Uterus (tissue), 4 donors: ENCODE measurements around the gene RBM15. TPM values are rescaled to one million over a fixed set of nuclear protein-coding genes. Genes with fewer than 3 reads are reported as not detected.

ENCODE experiments used
- DNase-seq, 2 donors: peaks; one replicate each; pipeline ENCODE4 v3.0.0-alpha.2; 2019 to 2020
- H3K27ac ChIP-seq, 2 donors: fragments of 200-600 bp; sonication (generic); 1 replicate in 1 of 2; 2 replicates in 1 of 2; pipeline ENCODE4 v1.5.1; 2016 to 2018
- H3K27me3 ChIP-seq, 2 donors: fragments of 200-600 bp; sonication (generic); one replicate each; pipeline ENCODE4 v1.5.1; 2018 to 2019; ENCODE audit warnings: control low read depth in 1 of 2
- H3K36me3 ChIP-seq, 2 donors: fragments of 200-600 bp; sonication (generic); one replicate each; pipeline ENCODE4 v1.5.1; 2019; ENCODE audit warnings: control low read depth in 1 of 2
- H3K4me1 ChIP-seq, 2 donors: fragments of 200-600 bp; sonication (generic); one replicate each; pipeline ENCODE4 v1.5.1; 2018 to 2019; ENCODE audit warnings: control low read depth in 1 of 2
- H3K4me3 ChIP-seq, 2 donors: fragments of 200-600 bp; sonication (generic); 1 replicate in 1 of 2; 2 replicates in 1 of 2; pipeline ENCODE4 v1.5.1; 2018 to 2019; ENCODE audit warnings: mild to moderate bottlenecking in 1 of 2
- H3K9me3 ChIP-seq, 2 donors: fragments of 200-600 bp; sonication (generic); one replicate each; pipeline ENCODE4 v1.5.1; 2019; ENCODE audit warnings: control low read depth in 1 of 2
- CTCF ChIP-seq, 4 experiments: fragments of 200-600 bp in 2 of 4; fragments of 450-650 bp in 2 of 4; sonication (generic) in 2 of 4; IDR thresholded peaks; one replicate each; pipeline ENCODE4 v1.5.1; 2016 to 2019; ENCODE audit warnings: antibody characterized with exemption in 4 of 4, mild to moderate bottlenecking in 2 of 4, moderate library complexity in 1 of 4
- POLR2A ChIP-seq, 2 donors: fragments of 450-650 bp; IDR thresholded peaks; one replicate each; pipeline ENCODE4 v1.6.1; 2016; ENCODE audit warnings: antibody characterized with exemption in 2 of 2, mild to moderate bottlenecking in 1 of 2, moderate library complexity in 1 of 2
- intact Hi-C: fragments of 100-400 bp; cut with DNase I; formaldehyde crosslinking; loops from one replicate; pipeline ENCODE4 v1.15.1; 2023; ENCODE audit warnings: low total_unique reads
- total RNA-seq, 4 donors: library from RNA; depleted of rRNA in 3 of 4; stranded (reverse); fragments of >200 nt in 3 of 4; gene quantifications; one replicate each; pipeline versions ENCODE4 v1.1.0 to v1.2.4, GENCODE V29; 2014 to 2023
- donor health status: DM: yes; HTN: yes; CAD: no.

Gene RBM15
- total RNA-seq, 4 donors from 2014 or later = 9.2 to 71.1 (median 20.8) TPM

DNA sequence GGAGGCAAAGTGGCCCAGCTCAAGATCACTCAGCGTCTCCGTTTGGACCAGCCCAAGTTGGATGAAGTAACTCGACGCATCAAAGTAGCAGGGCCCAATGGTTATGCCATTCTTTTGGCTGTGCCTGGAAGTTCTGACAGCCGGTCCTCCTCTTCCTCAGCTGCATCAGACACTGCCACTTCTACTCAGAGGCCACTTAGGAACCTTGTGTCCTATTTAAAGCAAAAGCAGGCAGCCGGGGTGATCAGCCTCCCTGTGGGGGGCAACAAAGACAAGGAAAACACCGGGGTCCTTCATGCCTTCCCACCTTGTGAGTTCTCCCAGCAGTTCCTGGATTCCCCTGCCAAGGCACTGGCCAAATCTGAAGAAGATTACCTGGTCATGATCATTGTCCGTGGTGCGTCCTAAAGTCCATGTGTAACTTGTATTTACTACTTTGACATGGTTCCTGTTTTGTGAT is 2.7 kb downstream of the RBM15 start:
- intact Hi-C loops = no loop called here
- no peak for DNase-seq
- TF ChIP-seq CTCF (IDR thresholded peaks at IDR 0.05) (no peak), POLR2A (IDR thresholded peaks at IDR 0.05) (no peak)
- no peak overlapping the region for H3K27ac ChIP-seq
- peaks cover 7 to 11% of the 10 kb centered on the region in 2 donors for H3K4me1 ChIP-seq
- no peaks in the 10 kb centered on the region for H3K9me3 ChIP-seq
- H3K36me3 ChIP-seq = no peaks in the 10 kb centered on the region
- no peak overlapping the region for H3K4me3 ChIP-seq
- H3K27me3 ChIP-seq = no peaks in the 10 kb centered on the region

- intact Hi-C loops = no loop called here
- Histone ChIP-seq H3K4me1 (peaks cover 7 to 13% of the 10 kb centered on the region in 2 donors), H3K9me3 (no peaks in the 10 kb centered on the region), H3K27ac (no peak overlapping the region), H3K4me3 (no peak overlapping the region), H3K27me3 (no peaks in the 10 kb centered on the region), H3K36me3 (no peaks in the 10 kb centered on the region)
- no peak for DNase-seq
- no peak for TF ChIP-seq POLR2A (IDR thresholded peaks at IDR 0.05)
- TF ChIP-seq CTCF (IDR thresholded peaks at IDR 0.05) = no peak
These were observed 4.1 kb downstream of the RBM15 start for GRCh38 chr1:110343249-110343648.

GRCh38 chr1:110344152-110344551 is 5.0 kb downstream of the RBM15 start:
- H3K27ac ChIP-seq = no peak overlapping the region
- no peaks in the 10 kb centered on the region for H3K36me3 ChIP-seq
- no peak overlapping the region for H3K4me3 ChIP-seq
- DNase-seq = no peak
- TF ChIP-seq POLR2A (IDR thresholded peaks at IDR 0.05) = no peak
- no peak for TF ChIP-seq CTCF (IDR thresholded peaks at IDR 0.05)
- H3K4me1 ChIP-seq = peaks cover 7 to 20% of the 10 kb centered on the region in 2 donors
- no peaks in the 10 kb centered on the region for H3K9me3 ChIP-seq
- H3K27me3 ChIP-seq = no peaks in the 10 kb centered on the region
- intact Hi-C loops = no loop called here

GRCh38 chr1:110345480-110345879 is 6.3 kb downstream of the RBM15 start:
- Histone ChIP-seq H3K4me1 (peaks cover 7 to 20% of the 10 kb centered on the region in 2 donors), H3K27ac (no peak overlapping the region)
- intact Hi-C loops = no loop called here

DNA sequence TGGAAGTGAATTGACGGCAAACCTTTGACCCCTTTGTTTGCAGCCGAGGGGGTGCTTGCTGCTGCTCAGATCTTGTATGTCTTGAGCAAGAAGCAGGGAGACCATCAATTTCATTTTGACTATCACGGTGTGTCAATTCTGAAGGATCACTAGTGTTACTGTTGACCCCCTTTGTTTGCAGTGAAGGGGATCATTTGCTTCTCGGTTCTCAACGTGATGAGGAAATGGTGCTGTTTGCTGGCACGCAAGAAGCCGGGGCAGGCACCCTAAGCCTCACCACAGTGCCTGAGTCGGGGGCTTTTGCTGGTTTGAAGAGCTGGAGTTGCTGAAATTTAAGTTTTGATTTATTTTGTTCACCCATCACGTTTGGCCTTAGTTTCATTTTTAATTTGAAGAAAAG is 7.5 kb downstream of the RBM15 start:
- no peak overlapping the region for H3K27ac ChIP-seq
- peaks cover 0 to 18% of the 10 kb centered on the region in 2 donors for H3K4me1 ChIP-seq
- no peak for DNase-seq
- intact Hi-C loops = no loop called here
- no peak overlapping the region for H3K4me3 ChIP-seq
- H3K27me3 ChIP-seq = no peaks in the 10 kb centered on the region
- TF ChIP-seq POLR2A (IDR thresholded peaks at IDR 0.05) (no peak), CTCF (IDR thresholded peaks at IDR 0.05) (no peak)
- no peaks in the 10 kb centered on the region for H3K36me3 ChIP-seq
- no peaks in the 10 kb centered on the region for H3K9me3 ChIP-seq

More at GRCh38 chr1:110345480-110345879, 6.3 kb downstream of the RBM15 start:
- TF ChIP-seq POLR2A (IDR thresholded peaks at IDR 0.05) (no peak), CTCF (IDR thresholded peaks at IDR 0.05) (no peak)
- H3K27me3 ChIP-seq = no peaks in the 10 kb centered on the region
- H3K36me3 ChIP-seq = no peaks in the 10 kb centered on the region
- no peak overlapping the region for H3K4me3 ChIP-seq
- DNase-seq = no peak
- no peaks in the 10 kb centered on the region for H3K9me3 ChIP-seq
